Measurements from ENCODE around the gene PDXDC1. TPM values are rescaled to one million over a fixed set of nuclear protein-coding genes. Genes with fewer than 3 reads are reported as not detected.

The PDXDC1 gene
- total and polyA plus RNA-seq, 4 experiments from 2014 or later = 11.1 to 86.7 (median 60.6) TPM

DNA sequence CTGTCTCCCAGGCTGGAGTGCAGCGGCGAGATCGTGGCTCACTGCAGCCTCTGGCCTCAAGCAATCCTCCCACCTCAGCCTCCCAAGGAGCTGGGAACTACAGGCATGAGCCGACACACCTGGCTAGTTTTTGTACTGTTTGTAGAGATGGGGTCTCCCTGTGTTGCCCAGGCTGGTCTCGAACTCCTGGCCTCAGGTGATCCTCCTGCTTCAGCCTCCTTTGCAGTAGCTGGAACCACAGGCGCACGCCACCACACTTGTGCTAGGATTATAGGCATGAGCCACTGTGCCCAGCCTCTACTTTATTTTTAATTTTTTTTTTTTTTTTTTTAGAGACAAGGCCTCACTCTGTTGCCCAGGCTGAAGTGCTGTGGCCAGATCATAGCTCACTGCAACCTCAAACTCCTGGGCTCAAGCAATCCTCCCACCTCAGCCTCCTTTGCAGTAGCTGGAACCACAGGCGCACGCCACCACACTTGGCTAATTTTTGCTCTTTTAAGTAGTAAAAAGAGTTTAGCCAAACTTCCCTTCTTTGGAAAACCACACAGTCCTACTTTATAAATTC is 76.6 kb downstream of the PDXDC1 start:
- no peak overlapping the region for H3K27ac Mint-ChIP-seq

DNA sequence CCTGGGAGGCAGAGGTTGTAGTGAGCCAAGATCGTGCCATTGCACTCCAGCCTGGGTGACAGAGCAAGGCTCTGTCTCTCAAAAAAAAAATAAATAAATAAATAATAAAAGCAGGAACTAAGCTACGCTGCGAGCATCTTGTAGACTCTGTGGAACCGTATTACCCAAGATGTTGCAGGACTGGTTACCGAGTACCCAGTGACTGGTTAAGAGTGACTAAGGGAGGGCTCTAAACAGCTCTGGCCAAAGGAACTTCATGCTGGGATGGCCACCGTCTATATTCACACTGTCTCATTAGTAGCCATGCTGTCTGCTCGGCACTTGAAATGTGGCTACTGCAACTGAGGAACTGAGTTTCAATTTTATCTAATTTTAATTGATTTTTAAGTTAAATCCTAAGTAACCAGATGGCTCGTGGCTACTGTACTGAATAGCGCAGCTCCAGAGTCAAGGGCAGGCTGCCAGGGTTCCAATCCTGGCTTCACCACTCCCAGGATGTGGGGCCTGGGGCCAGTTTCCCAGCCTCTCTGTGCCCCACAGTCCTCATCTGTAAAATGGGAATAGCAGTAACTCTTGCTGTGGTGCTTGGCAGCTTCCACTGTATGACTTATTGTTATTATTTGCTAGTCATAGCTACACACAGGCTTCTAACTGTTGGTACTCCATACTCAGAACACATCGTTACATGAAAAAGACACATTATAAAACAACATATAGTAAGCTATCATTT is 78.1 kb downstream of the PDXDC1 start:
- no peak for DNase-seq
- no peak overlapping the region for H3K27ac ChIP-seq (ENCODE audit: low read depth, low read length)
- no peaks in the 10 kb centered on the region for H3K9me3 ChIP-seq (ENCODE audit: control insufficient read depth in 1 of 2, low read length in 2 of 2)
- intact Hi-C loops (cut with micrococcal nuclease) = no loop called here
- CTCF ChIA-PET (ENCODE audit: partially characterized antibody) = no interaction called here
- Mint-ChIP-seq H3K4me1 (peaks cover 13 to 32% (median 20%) of the 10 kb centered on the region in 4 donors), H3K27me3 (no peaks in the 10 kb centered on the region), H3K4me3 (no peak overlapping the region), H3K9me3 (no peaks in the 10 kb centered on the region), H3K27ac (no peak overlapping the region), H3K36me3 (peaks cover 0 to 3% of the 10 kb centered on the region in 2 donors)
- POLR2A ChIA-PET (ENCODE audit: partially characterized antibody) = interaction anchor here (0.6 kb wide), 1 partner anchor 78 kb away, joined by 3 read pairs; the partner anchor contains the start of gene PDXDC1
- peaks cover 23% of the 10 kb centered on the region for H3K4me1 ChIP-seq (ENCODE audit: insufficient read depth, low read length)
- no peaks in the 10 kb centered on the region for H3K27me3 ChIP-seq (ENCODE audit: insufficient read depth, low read length)
- H3K36me3 ChIP-seq (ENCODE audit: insufficient read depth, low read length) = no peaks in the 10 kb centered on the region
- no peak overlapping the region for H3K4me3 ChIP-seq (ENCODE audit: low read length in 2 of 2)

More for the DNA sequence above, 76.6 kb downstream of the PDXDC1 start:
- DNase-seq = no peak
- peaks cover 21% of the 10 kb centered on the region for H3K4me1 ChIP-seq (ENCODE audit: insufficient read depth, low read length)
- no peaks in the 10 kb centered on the region for H3K27me3 ChIP-seq (ENCODE audit: insufficient read depth, low read length)
- peaks cover 6% of the 10 kb centered on the region for H3K36me3 ChIP-seq (ENCODE audit: insufficient read depth, low read length)
- H3K4me1 Mint-ChIP-seq = peaks cover 13 to 24% (median 20%) of the 10 kb centered on the region in 4 donors
- H3K9me3 Mint-ChIP-seq = no peaks in the 10 kb centered on the region
- H3K27me3 Mint-ChIP-seq = no peaks in the 10 kb centered on the region
- H3K36me3 Mint-ChIP-seq = peaks cover 7 to 9% of the 10 kb centered on the region in 2 donors
- CTCF ChIA-PET (ENCODE audit: partially characterized antibody) = no interaction called here
- POLR2A ChIA-PET (ENCODE audit: partially characterized antibody) = no interaction called here
- no peak overlapping the region for H3K27ac ChIP-seq (ENCODE audit: low read depth, low read length)
- intact Hi-C loops (cut with micrococcal nuclease) = no loop called here
- no peaks in the 10 kb centered on the region for H3K9me3 ChIP-seq (ENCODE audit: control insufficient read depth in 1 of 2, low read length in 2 of 2)
- no peak overlapping the region for H3K4me3 Mint-ChIP-seq
- H3K4me3 ChIP-seq (ENCODE audit: low read length in 2 of 2) = no peak overlapping the region

DNA sequence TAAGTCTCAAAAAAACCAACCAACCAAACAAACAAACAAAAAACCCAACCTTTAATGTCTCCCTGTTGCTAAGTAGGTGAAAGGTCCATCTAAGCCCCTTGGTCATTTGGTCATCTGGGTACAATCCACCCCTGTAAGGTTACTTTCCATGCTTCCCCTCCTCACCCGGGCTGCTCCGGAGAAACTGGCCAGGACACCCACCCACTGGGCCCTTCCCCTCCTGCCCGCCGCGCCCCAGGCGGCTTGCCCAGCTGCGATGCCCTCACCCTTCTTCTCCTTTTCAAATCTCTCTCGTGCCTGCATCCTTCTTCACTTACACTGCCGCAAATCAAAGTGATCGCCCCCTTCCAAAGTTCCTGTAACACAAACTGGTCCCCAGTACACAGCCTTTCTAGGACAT is 79.1 kb downstream of the PDXDC1 start:
- Histone ChIP-seq H3K4me1 (ENCODE audit: insufficient read depth, low read length) (peaks cover 23% of the 10 kb centered on the region), H3K4me3 (ENCODE audit: low read length in 2 of 2) (no peak overlapping the region), H3K36me3 (ENCODE audit: insufficient read depth, low read length) (peaks cover 2% of the 10 kb centered on the region), H3K27me3 (ENCODE audit: insufficient read depth, low read length) (no peaks in the 10 kb centered on the region), H3K9me3 (ENCODE audit: control insufficient read depth in 1 of 2, low read length in 2 of 2) (no peaks in the 10 kb centered on the region), H3K27ac (ENCODE audit: low read depth, low read length) (no peak overlapping the region)
- peaks cover 13 to 32% (median 20%) of the 10 kb centered on the region in 4 donors for H3K4me1 Mint-ChIP-seq
- peak overlapping the region in 6 of 7 donors; percentile 35 to 91 (median 76) for H3K27ac Mint-ChIP-seq
- POLR2A ChIA-PET (ENCODE audit: partially characterized antibody) = no interaction called here
- H3K4me3 Mint-ChIP-seq = peak overlapping the region in 5 of 8 donors; percentile 12 to 92 (median 89)
- CTCF ChIA-PET (ENCODE audit: partially characterized antibody) = no interaction called here
- intact Hi-C loops (cut with micrococcal nuclease) = no loop called here
- H3K9me3 Mint-ChIP-seq = no peaks in the 10 kb centered on the region
- DNase-seq = no peak
- no peaks in the 10 kb centered on the region for H3K27me3 Mint-ChIP-seq
- peaks cover 0 to 6% of the 10 kb centered on the region in 2 donors for H3K36me3 Mint-ChIP-seq

DNA sequence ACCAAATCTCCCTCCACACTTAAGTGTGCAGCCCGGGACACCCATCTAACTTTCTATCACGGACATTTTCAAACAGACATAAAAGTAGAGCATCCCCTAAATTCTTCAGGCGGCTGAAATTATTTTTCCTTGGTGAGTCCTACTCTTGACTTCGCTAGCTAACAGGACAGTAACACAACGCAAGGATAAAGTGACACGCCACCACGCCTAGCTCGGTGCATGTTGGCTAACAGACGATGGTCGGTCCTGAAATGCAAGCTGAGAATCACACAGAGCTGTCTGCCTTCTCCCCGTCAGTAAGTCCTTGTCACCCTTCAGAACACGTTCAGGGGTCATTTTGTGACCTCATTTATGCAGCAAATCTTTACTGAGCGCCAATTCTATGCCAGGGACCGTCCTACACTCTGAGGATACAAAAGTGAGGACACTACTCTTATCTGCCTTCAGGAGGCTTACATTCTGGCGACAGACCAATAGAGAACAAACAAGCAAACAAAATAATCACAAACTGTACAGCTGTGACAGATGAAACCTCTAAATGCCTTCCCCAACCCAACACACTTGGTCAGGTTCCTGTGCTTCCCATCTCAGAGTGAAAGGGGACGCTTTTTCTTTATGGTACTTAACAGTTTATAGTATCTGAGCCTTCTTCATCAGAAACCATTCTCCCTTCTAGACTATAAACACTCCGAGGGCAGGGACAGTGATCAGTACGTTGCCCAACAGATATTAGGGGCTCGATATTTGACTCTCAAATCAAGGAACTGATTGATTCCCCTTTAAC is 79.7 kb downstream of the PDXDC1 start:
- peaks cover 0 to 12% of the 10 kb centered on the region in 2 donors for H3K36me3 Mint-ChIP-seq
- peaks cover 13 to 32% (median 20%) of the 10 kb centered on the region in 4 donors for H3K4me1 Mint-ChIP-seq
- no peaks in the 10 kb centered on the region for H3K27me3 Mint-ChIP-seq
- no peaks in the 10 kb centered on the region for H3K27me3 ChIP-seq (ENCODE audit: insufficient read depth, low read length)
- peaks cover 23% of the 10 kb centered on the region for H3K4me1 ChIP-seq (ENCODE audit: insufficient read depth, low read length)
- peak overlapping the region; percentile 88 to 92 (median 90) for H3K4me3 Mint-ChIP-seq
- no peaks in the 10 kb centered on the region for H3K9me3 ChIP-seq (ENCODE audit: control insufficient read depth in 1 of 2, low read length in 2 of 2)
- POLR2A ChIA-PET (ENCODE audit: partially characterized antibody) = no interaction called here
- intact Hi-C loops (cut with micrococcal nuclease) = no loop called here
- H3K9me3 Mint-ChIP-seq = no peaks in the 10 kb centered on the region
- H3K4me3 ChIP-seq (ENCODE audit: low read length in 2 of 2) = peak overlapping the region in 1 of 2 donors; percentile 89
- H3K36me3 ChIP-seq (ENCODE audit: insufficient read depth, low read length) = peaks cover 7% of the 10 kb centered on the region
- no peak for DNase-seq
- peak overlapping the region; percentile 78 for H3K27ac ChIP-seq (ENCODE audit: low read depth, low read length)
- CTCF ChIA-PET (ENCODE audit: partially characterized antibody) = no interaction called here
- peak overlapping the region; percentile 52 to 91 (median 85) for H3K27ac Mint-ChIP-seq

DNA sequence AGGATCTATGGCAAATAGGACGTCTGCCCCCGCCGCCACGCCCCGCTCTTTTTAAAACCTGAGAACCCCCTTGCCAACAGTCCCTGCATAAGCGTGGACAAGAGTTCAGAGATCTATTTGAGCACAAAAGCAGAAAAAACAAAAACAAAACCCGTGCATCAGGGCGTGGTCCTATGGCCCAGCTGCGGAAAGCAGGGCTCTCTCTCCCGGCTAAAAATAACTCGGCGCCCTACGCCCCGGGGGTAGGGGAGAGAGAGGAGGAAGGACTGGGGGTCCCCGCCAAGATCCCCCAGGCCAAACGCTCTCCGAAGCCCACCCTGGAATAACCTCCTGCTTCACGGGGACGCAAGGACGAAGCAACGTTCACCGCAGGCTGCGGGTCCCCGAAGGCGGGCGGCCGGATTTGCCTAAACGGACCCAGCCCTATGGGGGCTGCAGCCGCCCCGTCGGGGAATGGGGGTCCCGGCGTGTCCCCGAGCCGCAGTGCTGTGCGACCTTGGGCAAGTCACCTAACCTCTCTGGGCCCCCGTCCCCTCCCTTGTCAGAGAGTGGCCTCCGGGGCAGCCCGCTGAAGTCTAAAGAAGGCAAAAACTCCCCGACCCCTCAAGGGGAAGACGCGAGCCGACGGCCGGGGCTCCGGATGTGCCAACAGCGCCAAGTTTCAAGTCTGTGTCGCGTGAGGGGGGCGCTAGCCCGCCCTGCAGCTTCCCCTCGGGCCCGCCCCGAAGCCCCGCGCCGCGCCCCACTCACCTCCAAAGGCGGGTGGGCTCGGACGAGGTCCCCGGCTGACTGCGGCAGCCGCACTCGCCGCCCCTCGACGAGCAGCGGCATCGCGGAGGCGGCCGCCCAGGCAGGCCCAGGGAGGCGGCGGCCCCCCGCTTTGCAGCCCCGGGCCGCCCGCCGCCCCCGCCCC is 80.6 kb downstream of the PDXDC1 start:
- intact Hi-C loops (cut with micrococcal nuclease) = loop anchor here (2.0 kb wide), 1 partner anchor 41 kb away; no protein-coding TSS in a partner anchor
- POLR2A ChIA-PET (ENCODE audit: partially characterized antibody) = interaction anchor here (1.2 to 1.5 kb wide), 2 partner anchors 44 to 80 kb away, joined by 3 to 4 read pairs; partner anchors contain the start of gene PDXDC1
- H3K9me3 Mint-ChIP-seq = no peaks in the 10 kb centered on the region
- no peaks in the 10 kb centered on the region for H3K27me3 Mint-ChIP-seq
- H3K9me3 ChIP-seq (ENCODE audit: control insufficient read depth in 1 of 2, low read length in 2 of 2) = no peaks in the 10 kb centered on the region
- H3K27ac ChIP-seq (ENCODE audit: low read depth, low read length) = peak overlapping the region; percentile 78
- CTCF ChIA-PET (ENCODE audit: partially characterized antibody) = interaction anchor here (0.9 kb wide), 1 partner anchor 17 kb away, joined by 6 read pairs; no protein-coding TSS in a partner anchor
- H3K4me1 ChIP-seq (ENCODE audit: insufficient read depth, low read length) = peaks cover 23% of the 10 kb centered on the region
- peaks cover 10% of the 10 kb centered on the region for H3K36me3 ChIP-seq (ENCODE audit: insufficient read depth, low read length)
- H3K4me3 Mint-ChIP-seq = peak overlapping the region; percentile 88 to 92 (median 90)
- H3K36me3 Mint-ChIP-seq = peaks cover 0 to 19% of the 10 kb centered on the region in 2 donors
- peaks cover 11 to 32% (median 20%) of the 10 kb centered on the region in 4 donors for H3K4me1 Mint-ChIP-seq
- H3K27me3 ChIP-seq (ENCODE audit: insufficient read depth, low read length) = no peaks in the 10 kb centered on the region
- peak overlapping the region; percentile 89 to 90 for H3K4me3 ChIP-seq (ENCODE audit: low read length in 2 of 2)
- DNase-seq = peak in 3 of 5 donors; percentile 2 to 82 (median 12)
- H3K27ac Mint-ChIP-seq = peak overlapping the region; percentile 52 to 91 (median 85)

DNA sequence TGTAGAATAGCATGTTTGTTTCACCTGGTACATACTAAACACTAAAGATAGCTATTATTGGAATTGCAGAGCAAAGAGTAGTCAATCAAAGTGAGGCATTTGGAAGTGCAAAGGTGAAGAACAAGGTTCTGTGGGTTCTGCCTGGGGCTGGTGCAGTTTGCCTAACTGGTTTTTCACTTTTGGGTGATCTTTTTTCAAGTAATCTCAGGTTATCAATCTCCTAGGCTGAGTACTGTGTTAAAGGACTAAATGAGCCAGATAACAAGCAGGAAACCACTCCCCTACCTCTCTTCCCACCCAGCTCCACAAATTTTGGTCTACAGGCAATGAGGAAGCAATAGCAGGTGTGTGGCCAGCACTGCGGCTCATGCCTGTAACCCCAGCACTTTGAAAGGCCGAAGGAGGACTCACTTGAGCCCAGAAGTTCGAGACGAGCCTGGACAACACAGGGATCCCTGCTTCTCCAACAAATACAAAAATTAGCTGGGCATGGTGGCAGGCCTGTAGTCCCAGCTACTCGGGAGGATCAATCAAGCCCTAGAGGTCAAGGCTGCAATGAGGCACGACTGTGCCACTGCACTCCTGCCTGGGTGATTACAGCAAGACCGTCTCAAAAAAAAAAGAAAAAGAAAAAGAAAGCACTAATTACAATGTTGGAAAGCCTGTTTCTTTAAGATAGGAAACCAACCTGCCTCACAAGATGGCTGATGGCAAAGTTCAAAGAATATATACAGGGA is 83.0 kb downstream of the PDXDC1 start:
- Mint-ChIP-seq H3K9me3 (no peaks in the 10 kb centered on the region), H3K4me3 (no peak overlapping the region), H3K27me3 (no peaks in the 10 kb centered on the region), H3K4me1 (peaks cover 11 to 28% (median 16%) of the 10 kb centered on the region in 4 donors), H3K27ac (peak overlapping the region in 3 of 7 donors; percentile 42 to 64 (median 62)), H3K36me3 (peaks cover 20 to 42% of the 10 kb centered on the region in 2 donors)
- no peak overlapping the region for H3K4me3 ChIP-seq (ENCODE audit: low read length in 2 of 2)
- H3K9me3 ChIP-seq (ENCODE audit: control insufficient read depth in 1 of 2, low read length in 2 of 2) = no peaks in the 10 kb centered on the region
- no peak overlapping the region for H3K27ac ChIP-seq (ENCODE audit: low read depth, low read length)
- CTCF ChIA-PET (ENCODE audit: partially characterized antibody) = interaction anchor here (1.1 kb wide), 1 partner anchor 15 kb away, joined by 5 read pairs; no protein-coding TSS in a partner anchor
- DNase-seq = no peak
- intact Hi-C loops (cut with micrococcal nuclease) = loop anchor here (2.0 kb wide), 1 partner anchor 43 kb away; no protein-coding TSS in a partner anchor
- peaks cover 23% of the 10 kb centered on the region for H3K4me1 ChIP-seq (ENCODE audit: insufficient read depth, low read length)
- H3K27me3 ChIP-seq (ENCODE audit: insufficient read depth, low read length) = no peaks in the 10 kb centered on the region
- peaks cover 29% of the 10 kb centered on the region for H3K36me3 ChIP-seq (ENCODE audit: insufficient read depth, low read length)
- POLR2A ChIA-PET (ENCODE audit: partially characterized antibody) = interaction anchor here (0.7 to 1.1 kb wide), 3 partner anchors 36 to 83 kb away, joined by 3 read pairs; partner anchors contain the start of genes PDXDC1 and RRN3

All from CD4-positive, alpha-beta memory T cell (primary cell).